HepG2 (cell line): Measurements from ENCODE around the gene WDR81. TPM values are rescaled to one million over a fixed set of nuclear protein-coding genes. Genes with fewer than 3 reads are reported as not detected.

ENCODE experiments used
- ATAC-seq: fragments of 200-7000 bp; cut with Tn5 transposase; 3 replicates; pipeline ENCODE4 v1.9.1; 2020; ENCODE audit warnings: mild to moderate bottlenecking, moderate library complexity
- BruUV-seq: library from RNA; stranded (reverse); fragments of 400-500 nt; replicated peaks from 2 replicates; lab custom pipeline; 2021; lab: Mats Ljungman, UMichigan
- CTCF ChIA-PET: fragments of 300-600 bp; formaldehyde crosslinking; extraction: SDS; loops from one replicate; lab custom pipeline; 2021; ENCODE audit warnings: low total read pairs, inconsistent platforms, low intra/inter-chr PET ratio; lab: Yijun Ruan, JAX
- POLR2A ChIA-PET: fragments of 350-600 bp; sonication (Branson Sonifier 250); formaldehyde crosslinking; loops from one replicate; lab custom pipeline; 2020; ENCODE audit warnings: antibody characterized with exemption, inconsistent platforms; lab: Yijun Ruan, JAX
- DNase-seq: peaks from one replicate; pipeline ENCODE4 v3.0.0-alpha.2; 2015; ENCODE audit warnings: low spot score
- FAIRE-seq: peaks from 3 replicates; lab custom pipeline; 2011; peaks lifted over from hg19 to GRCh38; lab: Jason Lieb, UNC
- H2AFZ ChIP-seq: one replicate; pipeline ENCODE4 v1.6.1; 2011; ENCODE audit warnings: low read length, inconsistent platforms
- H3K27ac ChIP-seq: fragments of 300-600 bp; 3 replicates; pipeline ENCODE4 v1.8.0; 2011; ENCODE audit warnings: mixed run types, mild to moderate bottlenecking, mixed read lengths, low read length, inconsistent platforms; ENCODE audit not compliant: insufficient read depth; ENCODE audit errors: extremely low read length
- H3K27me3 ChIP-seq, 2 experiments: fragments of 200-600 bp in 1 of 2; 2 replicates in 1 of 2; 3 replicates in 1 of 2; pipeline versions ENCODE4 v1.6.0 to v1.8.0; 2011; ENCODE audit warnings: low read length in 2 of 2, mild to moderate bottlenecking in 2 of 2, moderate library complexity in 2 of 2, inconsistent platforms in 1 of 2; ENCODE audit not compliant: insufficient read depth in 2 of 2, control insufficient read depth in 1 of 2
- H3K36me3 ChIP-seq, 2 experiments: fragments of 200-600 bp in 1 of 2; replicated peaks in 1 of 2; 2 replicates in 1 of 2; 3 replicates in 1 of 2; pipeline versions ENCODE4 v1.5.1 to v1.8.0; 2011; ENCODE audit warnings: low read length in 2 of 2, inconsistent platforms in 1 of 2; ENCODE audit not compliant: insufficient read depth in 2 of 2, control insufficient read depth in 1 of 2
- H3K4me1 ChIP-seq: 2 replicates; pipeline ENCODE4 v1.5.1; 2012; ENCODE audit warnings: low read length, inconsistent platforms; ENCODE audit not compliant: insufficient read depth
- H3K4me2 ChIP-seq: 2 replicates; pipeline ENCODE4 v1.6.0; 2011; ENCODE audit warnings: low read depth, low read length, inconsistent platforms
- H3K4me3 ChIP-seq, 3 experiments: fragments of 200-600 bp in 1 of 3; sonication (generic), shearing (Covaris generic) in 1 of 3; replicated peaks in 1 of 3; 2 replicates each; pipeline ENCODE4 v1.5.1; 2011 to 2016; ENCODE audit warnings: low read length in 3 of 3, inconsistent platforms in 2 of 3, low read depth in 2 of 3, mild to moderate bottlenecking in 2 of 3, control low read depth in 1 of 3, mixed read lengths in 1 of 3; ENCODE audit not compliant: insufficient read depth in 1 of 3
- H3K79me2 ChIP-seq: one replicate; pipeline ENCODE4 v1.6.1; 2011; ENCODE audit warnings: low read length, inconsistent platforms; ENCODE audit not compliant: insufficient read depth
- H3K9ac ChIP-seq: 2 replicates; pipeline ENCODE4 v1.6.0; 2011; ENCODE audit warnings: mild to moderate bottlenecking, low read depth, low read length, inconsistent platforms; ENCODE audit not compliant: insufficient read depth
- H3K9me3 ChIP-seq: 2 replicates; pipeline ENCODE4 v1.5.1; 2012; ENCODE audit warnings: mild to moderate bottlenecking, low read length
- H4K20me1 ChIP-seq: 2 replicates; pipeline ENCODE4 v1.6.0; 2011; ENCODE audit warnings: inconsistent platforms, mild to moderate bottlenecking, low read length, moderate library complexity; ENCODE audit not compliant: insufficient read depth
- LCORL ChIP-seq, 2 experiments: fragments of 450-650 bp in 1 of 2; sonication (generic) in 1 of 2; formaldehyde crosslinking in 1 of 2; IDR thresholded peaks; 2 replicates each; pipeline versions ENCODE4 v1.5.0 to v1.6.1; 2017 to 2020; ENCODE audit warnings: antibody characterized with exemption in 1 of 2, missing genetic modification reagents in 1 of 2
- RBFOX2 ChIP-seq: fragments of 200-400 bp; formaldehyde crosslinking; IDR thresholded peaks from 2 replicates; pipeline ENCODE4 v1.6.1; 2017; ENCODE audit warnings: low read depth, mild to moderate bottlenecking, low read length
- ZC3H13 ChIP-seq: sonication (generic); formaldehyde crosslinking; IDR thresholded peaks from 2 replicates; pipeline ENCODE4 v1.8.1; 2023; ENCODE audit warnings: mild to moderate bottlenecking, missing genetic modification reagents, moderate library complexity
- WGBS: methylation state at CpG from one replicate; pipeline ENCODE4 v1.1.6; 2017; ENCODE audit warnings: low lambda C conversion rate; 5-methylcytosine and 5-hydroxymethylcytosine counted together
- in situ Hi-C: cut with HindIII; loops from 2 replicates; pipeline ENCODE4 v1.10.0; 2017; ENCODE audit warnings: low pct_unique_long_range_greater_than_20kb; ENCODE audit not compliant: extremely low pct_ligation_motif_present
- intact Hi-C: fragments of 100-400 bp; cut with micrococcal nuclease; formaldehyde crosslinking; loops from one replicate; pipeline ENCODE4 v1.10.0; 2022; ENCODE audit not compliant: unreplicated experiment
- polyA plus RNA-seq, 8 experiments: library from polyadenylated mRNA; depleted of rRNA in 3 of 8; stranded (reverse) in 7 of 8; unstranded in 1 of 8; fragments of >200 nt; fragmentation: Illumina TruSeq in 4 of 8; extraction: Trizol in 4 of 8; gene quantifications; 2 replicates each; pipeline versions ENCODE4 v1.2.1 to v1.2.3, GENCODE V29; 2011 to 2016; ENCODE audit warnings: low read depth in 4 of 8, missing spikeins in 1 of 8, mixed read lengths in 1 of 8; ENCODE audit not compliant: insufficient read depth in 1 of 8
- total RNA-seq, 5 experiments: library from RNA; depleted of rRNA; stranded (reverse); fragments of >200 nt; fragmentation: Illumina TruSeq; extraction: Trizol; gene quantifications; 2 replicates each; pipeline ENCODE4 v1.2.3, GENCODE V29; 2016; ENCODE audit warnings: low read depth in 1 of 5
- TF ChIP-seq, protein P1 (sequence below): sonication (generic); formaldehyde crosslinking; IDR thresholded peaks from 2 replicates; pipeline ENCODE4 v1.4.0; 2020; ENCODE audit warnings: missing genetic modification reagents

The WDR81 gene
- total and polyA plus RNA-seq, 2 of the 13 experiments (the other 11 are each of a cell fraction or from before 2014, with no cell fraction given): 9.1 to 16.7 TPM

DNA sequence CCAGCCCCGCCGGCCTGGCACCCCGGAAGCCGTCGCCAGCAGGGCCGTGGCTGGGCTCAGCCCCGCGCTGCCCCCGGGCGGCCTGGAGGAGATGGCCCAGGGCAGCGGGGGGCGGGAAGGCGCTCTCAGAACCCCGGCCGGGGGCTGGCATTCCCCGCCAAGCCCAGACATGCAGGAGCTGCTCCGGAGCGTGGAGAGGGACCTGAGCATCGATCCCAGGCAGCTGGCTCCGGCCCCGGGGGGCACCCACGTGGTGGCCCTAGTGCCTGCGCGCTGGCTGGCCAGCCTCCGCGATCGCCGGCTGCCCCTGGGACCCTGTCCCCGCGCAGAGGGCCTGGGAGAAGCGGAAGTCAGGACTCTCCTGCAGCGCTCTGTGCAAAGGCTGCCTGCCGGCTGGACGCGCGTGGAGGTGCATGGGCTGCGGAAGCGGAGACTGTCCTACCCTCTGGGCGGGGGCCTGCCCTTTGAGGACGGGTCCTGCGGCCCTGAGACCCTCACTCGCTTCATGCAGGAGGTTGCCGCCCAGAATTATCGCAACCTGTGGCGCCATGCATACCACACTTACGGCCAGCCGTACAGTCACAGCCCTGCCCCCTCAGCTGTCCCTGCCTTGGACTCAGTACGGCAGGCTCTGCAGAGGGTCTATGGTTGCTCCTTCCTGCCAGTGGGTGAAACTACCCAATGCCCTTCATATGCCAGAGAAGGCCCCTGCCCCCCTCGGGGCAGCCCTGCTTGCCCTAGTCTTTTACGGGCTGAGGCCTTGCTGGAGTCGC is 551 bp downstream of the WDR81 start (continued):
- TF ChIP-seq, protein P1, sequence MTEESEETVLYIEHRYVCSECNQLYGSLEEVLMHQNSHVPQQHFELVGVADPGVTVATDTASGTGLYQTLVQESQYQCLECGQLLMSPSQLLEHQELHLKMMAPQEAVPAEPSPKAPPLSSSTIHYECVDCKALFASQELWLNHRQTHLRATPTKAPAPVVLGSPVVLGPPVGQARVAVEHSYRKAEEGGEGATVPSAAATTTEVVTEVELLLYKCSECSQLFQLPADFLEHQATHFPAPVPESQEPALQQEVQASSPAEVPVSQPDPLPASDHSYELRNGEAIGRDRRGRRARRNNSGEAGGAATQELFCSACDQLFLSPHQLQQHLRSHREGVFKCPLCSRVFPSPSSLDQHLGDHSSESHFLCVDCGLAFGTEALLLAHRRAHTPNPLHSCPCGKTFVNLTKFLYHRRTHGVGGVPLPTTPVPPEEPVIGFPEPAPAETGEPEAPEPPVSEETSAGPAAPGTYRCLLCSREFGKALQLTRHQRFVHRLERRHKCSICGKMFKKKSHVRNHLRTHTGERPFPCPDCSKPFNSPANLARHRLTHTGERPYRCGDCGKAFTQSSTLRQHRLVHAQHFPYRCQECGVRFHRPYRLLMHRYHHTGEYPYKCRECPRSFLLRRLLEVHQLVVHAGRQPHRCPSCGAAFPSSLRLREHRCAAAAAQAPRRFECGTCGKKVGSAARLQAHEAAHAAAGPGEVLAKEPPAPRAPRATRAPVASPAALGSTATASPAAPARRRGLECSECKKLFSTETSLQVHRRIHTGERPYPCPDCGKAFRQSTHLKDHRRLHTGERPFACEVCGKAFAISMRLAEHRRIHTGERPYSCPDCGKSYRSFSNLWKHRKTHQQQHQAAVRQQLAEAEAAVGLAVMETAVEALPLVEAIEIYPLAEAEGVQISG (CRISPR knock-in tag): peak; percentile 94

DNA sequence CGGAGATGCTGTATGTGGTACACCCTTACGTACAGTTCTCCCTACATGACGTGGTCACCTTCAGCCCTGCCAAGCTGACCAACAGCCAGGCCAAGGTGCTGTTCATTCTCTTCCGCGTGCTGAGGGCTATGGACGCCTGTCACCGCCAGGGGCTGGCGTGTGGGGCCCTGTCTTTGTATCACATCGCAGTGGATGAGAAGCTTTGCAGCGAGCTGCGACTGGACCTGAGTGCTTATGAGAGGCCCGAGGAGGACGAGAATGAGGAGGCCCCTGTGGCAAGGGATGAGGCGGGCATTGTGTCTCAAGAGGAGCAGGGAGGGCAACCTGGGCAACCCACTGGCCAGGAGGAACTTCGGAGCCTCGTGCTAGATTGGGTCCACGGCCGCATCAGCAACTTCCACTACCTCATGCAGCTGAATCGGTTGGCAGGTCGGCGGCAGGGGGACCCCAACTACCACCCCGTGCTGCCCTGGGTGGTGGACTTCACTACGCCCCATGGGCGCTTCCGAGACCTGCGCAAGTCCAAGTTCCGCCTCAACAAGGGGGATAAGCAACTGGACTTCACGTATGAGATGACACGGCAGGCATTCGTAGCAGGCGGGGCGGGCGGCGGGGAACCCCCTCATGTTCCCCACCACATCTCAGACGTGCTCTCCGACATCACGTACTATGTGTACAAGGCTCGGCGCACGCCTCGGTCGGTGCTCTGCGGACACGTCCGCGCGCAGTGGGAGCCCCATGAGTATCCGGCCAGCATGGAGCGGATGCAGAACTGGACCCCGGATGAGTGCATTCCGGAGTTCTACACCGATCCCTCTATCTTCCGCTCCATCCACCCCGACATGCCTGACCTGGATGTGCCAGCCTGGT is 1.4 kb downstream of the WDR81 start:
- Histone ChIP-seq H2AFZ (no peak overlapping the region), H3K4me3 (peak overlapping the region; percentile 62 to 78 (median 64); a peak in 5 of 6 replicates), H3K27ac (peak overlapping the region; percentile 77), H3K9me3 (no peaks in the 10 kb centered on the region), H3K79me2 (peaks cover 23% of the 10 kb centered on the region), H3K27me3 (no peaks in the 10 kb centered on the region), H3K36me3 (peaks cover 0 to 1% of the 10 kb centered on the region in 2 experiments; a peak in 2 of 5 replicates), H3K4me2 (peak overlapping the region; percentile 97), H4K20me1 (no peaks in the 10 kb centered on the region), H3K9ac (peak overlapping the region; percentile 73), H3K4me1 (peaks cover 61% of the 10 kb centered on the region)
- 90% methylated on average over 41 of the region's 54 CpGs for WGBS
- ATAC-seq: no peak; the same call in 2 of the 3 replicates
- TF ChIP-seq ZC3H13 (CRISPR knock-in tag) (0 out of 2 replicates have a peak, but pooled peaks have one; percentile 13), LCORL (IDR thresholded peaks at IDR 0.05) (no peak), LCORL (CRISPR knock-in tag; IDR thresholded peaks at IDR 0.05) (no peak), RBFOX2 (peak; percentile 58)
- in situ Hi-C loops (no loop called here), intact Hi-C loops (no loop called here)
- no peak for FAIRE-seq
- ChIA-PET POLR2A (interaction anchor here (1.4 to 17.5 kb wide), 8 partner anchors 10 to 76 kb away, joined by 4 to 299 read pairs (median 30); partner anchors contain the start of genes RILP, SERPINF1 and SERPINF2), CTCF (no interaction called here)
- DNase-seq: no peak
- BruUV-seq: TSS peak; percentile 54
